SU-DHL-6 (cell line): ENCODE measurements around the gene MACF1.

Experiments
- EZH2phosphoT487 ChIP-seq: fragments of 200-600 bp; sonication (generic), shearing (Covaris generic); conservative IDR thresholded peaks from 2 replicates; pipeline ENCODE4 v1.6.1; 2018; ENCODE audit warnings: mild to moderate bottlenecking, antibody characterized with exemption, low read length, moderate library complexity, mixed read lengths
- TF ChIP-seq, protein P1 (sequence below): fragments of 200-600 bp; sonication (generic); IDR thresholded peaks from one replicate; pipeline ENCODE4 v1.5.1; 2017; ENCODE audit warnings: antibody characterized with exemption, mild to moderate bottlenecking, low read length, moderate library complexity; ENCODE audit not compliant: insufficient read depth, poor library complexity, severe bottlenecking

DNA sequence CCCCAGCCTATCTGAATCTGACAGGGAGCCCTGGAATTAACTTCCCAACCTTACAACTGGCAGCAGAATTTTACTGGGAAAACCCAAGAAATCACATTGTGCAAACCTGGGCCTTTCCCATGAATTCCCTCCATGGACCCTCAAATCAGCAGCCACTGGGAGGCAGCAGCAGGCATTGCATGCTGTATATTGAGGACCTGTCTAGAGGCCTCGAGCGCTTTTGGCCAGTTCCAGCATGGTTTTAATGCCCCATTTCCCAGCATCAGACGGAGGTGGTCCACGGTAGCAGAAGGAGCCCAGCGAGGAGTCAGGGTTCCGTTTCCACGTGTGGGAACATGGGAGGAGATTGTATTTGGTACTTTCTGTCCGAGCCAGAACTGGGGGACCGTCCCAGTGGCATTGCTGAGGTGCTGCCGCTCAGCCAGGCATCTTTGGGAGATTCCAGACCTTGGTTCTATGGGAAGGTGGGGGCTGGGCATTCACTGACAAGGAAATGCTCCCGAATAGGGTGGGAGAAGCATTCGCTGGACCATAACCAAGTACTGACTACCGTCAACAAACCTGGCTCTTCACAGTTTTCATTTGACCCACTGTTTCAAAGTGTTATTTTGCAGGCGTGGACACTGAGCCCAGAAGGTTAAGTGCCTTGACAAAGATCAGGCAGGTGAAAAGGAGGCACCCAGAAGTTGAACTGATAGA, 302.9 kb downstream of the MACF1 start:
- TF ChIP-seq, protein P1, sequence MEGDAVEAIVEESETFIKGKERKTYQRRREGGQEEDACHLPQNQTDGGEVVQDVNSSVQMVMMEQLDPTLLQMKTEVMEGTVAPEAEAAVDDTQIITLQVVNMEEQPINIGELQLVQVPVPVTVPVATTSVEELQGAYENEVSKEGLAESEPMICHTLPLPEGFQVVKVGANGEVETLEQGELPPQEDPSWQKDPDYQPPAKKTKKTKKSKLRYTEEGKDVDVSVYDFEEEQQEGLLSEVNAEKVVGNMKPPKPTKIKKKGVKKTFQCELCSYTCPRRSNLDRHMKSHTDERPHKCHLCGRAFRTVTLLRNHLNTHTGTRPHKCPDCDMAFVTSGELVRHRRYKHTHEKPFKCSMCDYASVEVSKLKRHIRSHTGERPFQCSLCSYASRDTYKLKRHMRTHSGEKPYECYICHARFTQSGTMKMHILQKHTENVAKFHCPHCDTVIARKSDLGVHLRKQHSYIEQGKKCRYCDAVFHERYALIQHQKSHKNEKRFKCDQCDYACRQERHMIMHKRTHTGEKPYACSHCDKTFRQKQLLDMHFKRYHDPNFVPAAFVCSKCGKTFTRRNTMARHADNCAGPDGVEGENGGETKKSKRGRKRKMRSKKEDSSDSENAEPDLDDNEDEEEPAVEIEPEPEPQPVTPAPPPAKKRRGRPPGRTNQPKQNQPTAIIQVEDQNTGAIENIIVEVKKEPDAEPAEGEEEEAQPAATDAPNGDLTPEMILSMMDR = no peak
- TF ChIP-seq EZH2phosphoT487 = no peak
